Measurements from ENCODE around the gene ZNF831. TPM values are rescaled to one million over a fixed set of nuclear protein-coding genes. Genes with fewer than 3 reads are reported as not detected.

Gene ZNF831
- total RNA-seq, 4 donors from 2014 or later = under 0.01 to 1.8 (median 0.87) TPM

GRCh38 chr20:59223182-59223601, 59.6 kb downstream of the ZNF831 start:
- peaks cover 0 to 32% of the 10 kb centered on the region in 2 donors for H3K27me3 ChIP-seq
- H3K9me3 ChIP-seq = no peaks in the 10 kb centered on the region
- peaks cover 0 to 30% (median 9%) of the 10 kb centered on the region in 4 donors for H3K4me1 ChIP-seq
- no peaks in the 10 kb centered on the region for H3K36me3 ChIP-seq
- no peak for DNase-seq (ENCODE audit: low spot score in 2 of 2)
- TF ChIP-seq CTCF (IDR thresholded peaks at IDR 0.05) (no peak), POLR2A (IDR thresholded peaks at IDR 0.05) (no peak), EP300 (IDR thresholded peaks at IDR 0.05) (no peak)
- H3K4me3 ChIP-seq = peak overlapping the region in 3 of 4 donors; percentile 41 to 65 (median 52)
- H3K27ac ChIP-seq = peak overlapping the region in 1 of 4 donors; percentile 83
- 3 to 9% methylated on average over 21 of the region's 21 CpGs for WGBS, 2 donors

GRCh38 chr20:59223750-59224149, 60.1 kb downstream of the ZNF831 start:
- WGBS, 2 donors = 62% methylated on average over 12 of the region's 12 CpGs
- Histone ChIP-seq H3K36me3 (no peaks in the 10 kb centered on the region), H3K27ac (no peak overlapping the region), H3K4me3 (peak overlapping the region in 1 of 4 donors; percentile 52), H3K27me3 (peaks cover 0 to 32% of the 10 kb centered on the region in 2 donors), H3K4me1 (peaks cover 0 to 30% (median 9%) of the 10 kb centered on the region in 4 donors), H3K9me3 (no peaks in the 10 kb centered on the region)
- TF ChIP-seq EP300 (IDR thresholded peaks at IDR 0.05) (no peak), POLR2A (IDR thresholded peaks at IDR 0.05) (no peak), CTCF (IDR thresholded peaks at IDR 0.05) (no peak)
- DNase-seq (ENCODE audit: low spot score in 2 of 2) = no peak

GRCh38 chr20:59224236-59224635, 60.6 kb downstream of the ZNF831 start:
- DNase-seq (ENCODE audit: low spot score in 2 of 2) = no peak
- no peak for TF ChIP-seq POLR2A (IDR thresholded peaks at IDR 0.05)
- TF ChIP-seq CTCF (IDR thresholded peaks at IDR 0.05) = no peak
- Histone ChIP-seq H3K9me3 (no peaks in the 10 kb centered on the region), H3K4me1 (peaks cover 0 to 30% (median 9%) of the 10 kb centered on the region in 4 donors), H3K36me3 (no peaks in the 10 kb centered on the region), H3K27me3 (peaks cover 0 to 32% of the 10 kb centered on the region in 2 donors), H3K4me3 (no peak overlapping the region), H3K27ac (no peak overlapping the region)
- WGBS, 2 donors = 89 to 90% methylated on average over 5 to 8 of the region's 8 CpGs

- Histone ChIP-seq H3K4me3 (no peak overlapping the region), H3K4me1 (no peaks in the 10 kb centered on the region), H3K36me3 (no peaks in the 10 kb centered on the region), H3K27ac (no peak overlapping the region), H3K9me3 (no peaks in the 10 kb centered on the region), H3K27me3 (peaks cover 0 to 23% of the 10 kb centered on the region in 2 donors)
- TF ChIP-seq EP300 (IDR thresholded peaks at IDR 0.05) = no peak
- no peak for TF ChIP-seq POLR2A (IDR thresholded peaks at IDR 0.05)
- no peak for TF ChIP-seq CTCF (IDR thresholded peaks at IDR 0.05)
- no peak for DNase-seq (ENCODE audit: low spot score in 2 of 2)
- 92 to 93% methylated on average over 1 of the region's 1 CpG for WGBS, 2 donors
These were observed 66.8 kb downstream of the ZNF831 start for GRCh38 chr20:59230385-59230784.

- H3K36me3 ChIP-seq = no peaks in the 10 kb centered on the region
- H3K27me3 ChIP-seq = peaks cover 0 to 17% of the 10 kb centered on the region in 2 donors
- no peak overlapping the region for H3K4me3 ChIP-seq
- no peak overlapping the region for H3K27ac ChIP-seq
- no peak for TF ChIP-seq CTCF (IDR thresholded peaks at IDR 0.05)
- TF ChIP-seq EP300 (IDR thresholded peaks at IDR 0.05) = no peak
- TF ChIP-seq POLR2A (IDR thresholded peaks at IDR 0.05) = no peak
- 42 to 50% methylated on average over 8 of the region's 8 CpGs for WGBS, 2 donors
- no peaks in the 10 kb centered on the region for H3K4me1 ChIP-seq
- no peaks in the 10 kb centered on the region for H3K9me3 ChIP-seq
- DNase-seq (ENCODE audit: low spot score in 2 of 2) = no peak
These were observed 67.6 kb downstream of the ZNF831 start for GRCh38 chr20:59231124-59231804.

Measured in tibial nerve (tissue), 4 donors.